Mesothelial cell of epicardium (in vitro differentiated cells): ENCODE data around the gene CTR9. TPM values are rescaled to one million over a fixed set of nuclear protein-coding genes. Genes with fewer than 3 reads are reported as not detected.

Experiments used
- DNase-seq, 2 experiments: peaks; one replicate each; pipeline ENCODE4 v3.0.0; 2021; ENCODE audit warnings: low spot score in 2 of 2; ENCODE audit not compliant: unreplicated experiment in 2 of 2
- H3K27ac Mint-ChIP-seq: 2 replicates; pipeline ENCODE4 v1.8.0; 2021; ENCODE audit warnings: mixed read lengths
- H3K27me3 Mint-ChIP-seq: 2 replicates; pipeline ENCODE4 v1.8.0; 2021; ENCODE audit warnings: low read depth, mixed read lengths
- H3K36me3 Mint-ChIP-seq: 2 replicates; pipeline ENCODE4 v1.8.0; 2021; ENCODE audit warnings: mixed read lengths
- H3K4me1 Mint-ChIP-seq: 2 replicates; pipeline ENCODE4 v1.8.0; 2021; ENCODE audit warnings: mixed read lengths
- H3K4me3 Mint-ChIP-seq: 2 replicates; pipeline ENCODE4 v1.8.0; 2021; ENCODE audit warnings: mild to moderate bottlenecking, moderate library complexity, mixed read lengths
- H3K9me3 Mint-ChIP-seq: 2 replicates; pipeline ENCODE4 v1.8.0; 2021; ENCODE audit warnings: mixed read lengths
- total RNA-seq: library from RNA; stranded (reverse); gene quantifications from 3 replicates; pipeline ENCODE4 v1.2.1, GENCODE V29; 2021
- TF ChIP-seq, protein P1 (sequence below): fragments of 200-600 bp; sonication (generic); IDR thresholded peaks from one replicate; pipeline ENCODE4 v1.5.0; 2021; ENCODE audit warnings: antibody characterized with exemption; ENCODE audit not compliant: unreplicated experiment

CTR9 gene
- total RNA-seq = 33.2 to 38.3 TPM (median 34.5 TPM) in 3 replicates

- DNase-seq = peak; percentile 85 to 93
- peak within 1 kb of the TSS; percentile 94 for H3K4me3 Mint-ChIP-seq
- H3K36me3 Mint-ChIP-seq = peaks cover 11% of the 10 kb centered on the region
- no peaks in the 10 kb centered on the region for H3K9me3 Mint-ChIP-seq
- peaks cover 12% of the 10 kb centered on the region for H3K4me1 Mint-ChIP-seq
- peak within 1 kb of the TSS; percentile 97 for H3K27ac Mint-ChIP-seq
- TF ChIP-seq, protein P1, sequence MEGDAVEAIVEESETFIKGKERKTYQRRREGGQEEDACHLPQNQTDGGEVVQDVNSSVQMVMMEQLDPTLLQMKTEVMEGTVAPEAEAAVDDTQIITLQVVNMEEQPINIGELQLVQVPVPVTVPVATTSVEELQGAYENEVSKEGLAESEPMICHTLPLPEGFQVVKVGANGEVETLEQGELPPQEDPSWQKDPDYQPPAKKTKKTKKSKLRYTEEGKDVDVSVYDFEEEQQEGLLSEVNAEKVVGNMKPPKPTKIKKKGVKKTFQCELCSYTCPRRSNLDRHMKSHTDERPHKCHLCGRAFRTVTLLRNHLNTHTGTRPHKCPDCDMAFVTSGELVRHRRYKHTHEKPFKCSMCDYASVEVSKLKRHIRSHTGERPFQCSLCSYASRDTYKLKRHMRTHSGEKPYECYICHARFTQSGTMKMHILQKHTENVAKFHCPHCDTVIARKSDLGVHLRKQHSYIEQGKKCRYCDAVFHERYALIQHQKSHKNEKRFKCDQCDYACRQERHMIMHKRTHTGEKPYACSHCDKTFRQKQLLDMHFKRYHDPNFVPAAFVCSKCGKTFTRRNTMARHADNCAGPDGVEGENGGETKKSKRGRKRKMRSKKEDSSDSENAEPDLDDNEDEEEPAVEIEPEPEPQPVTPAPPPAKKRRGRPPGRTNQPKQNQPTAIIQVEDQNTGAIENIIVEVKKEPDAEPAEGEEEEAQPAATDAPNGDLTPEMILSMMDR = no peak
- H3K27me3 Mint-ChIP-seq = no peaks in the 10 kb centered on the region
Observed at GRCh38 chr11:10750838-10751580, at the start of gene CTR9. Gene CTR9 (plus strand): TSS chr11:10751246. CDS start chr11:10751413, 167 bp downstream.

DNA sequence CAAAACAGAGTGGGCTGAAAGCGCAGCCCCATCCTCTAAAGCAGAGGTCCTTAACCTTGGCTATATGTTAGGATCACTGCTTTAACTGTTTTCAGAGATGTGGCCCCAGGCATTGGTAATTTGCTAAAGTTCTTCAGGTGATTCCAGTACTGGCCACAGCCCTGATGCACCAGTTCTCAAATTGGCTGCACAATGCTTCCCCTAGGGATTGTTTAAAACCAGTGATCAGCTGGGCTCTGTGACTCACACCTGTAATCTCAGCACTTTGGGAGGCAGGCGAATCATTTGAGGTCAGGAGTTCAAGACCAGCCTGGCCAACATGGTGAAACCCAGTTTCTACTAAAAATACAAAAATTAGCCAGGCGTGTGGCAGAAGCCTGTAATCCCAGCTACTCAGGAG lies 49.1 kb upstream of the CTR9 start:
- H3K27me3 Mint-ChIP-seq = no peaks in the 10 kb centered on the region

GRCh38 chr11:10708131-10708530 lies 42.9 kb upstream of the CTR9 start:
- Mint-ChIP-seq H3K4me3 (no peak overlapping the region), H3K27me3 (no peaks in the 10 kb centered on the region), H3K36me3 (no peaks in the 10 kb centered on the region), H3K9me3 (no peaks in the 10 kb centered on the region), H3K4me1 (peaks cover 14% of the 10 kb centered on the region), H3K27ac (no peak overlapping the region)
- TF ChIP-seq, protein P1 = no peak
- DNase-seq = no peak

More for the DNA sequence above, 49.1 kb upstream of the CTR9 start:
- Mint-ChIP-seq H3K9me3 (peaks cover 6% of the 10 kb centered on the region), H3K27ac (no peak overlapping the region), H3K4me1 (peaks cover 5% of the 10 kb centered on the region), H3K36me3 (peaks cover 2% of the 10 kb centered on the region), H3K4me3 (no peak overlapping the region)
- TF ChIP-seq, protein P1 = no peak
- DNase-seq = no peak

DNA sequence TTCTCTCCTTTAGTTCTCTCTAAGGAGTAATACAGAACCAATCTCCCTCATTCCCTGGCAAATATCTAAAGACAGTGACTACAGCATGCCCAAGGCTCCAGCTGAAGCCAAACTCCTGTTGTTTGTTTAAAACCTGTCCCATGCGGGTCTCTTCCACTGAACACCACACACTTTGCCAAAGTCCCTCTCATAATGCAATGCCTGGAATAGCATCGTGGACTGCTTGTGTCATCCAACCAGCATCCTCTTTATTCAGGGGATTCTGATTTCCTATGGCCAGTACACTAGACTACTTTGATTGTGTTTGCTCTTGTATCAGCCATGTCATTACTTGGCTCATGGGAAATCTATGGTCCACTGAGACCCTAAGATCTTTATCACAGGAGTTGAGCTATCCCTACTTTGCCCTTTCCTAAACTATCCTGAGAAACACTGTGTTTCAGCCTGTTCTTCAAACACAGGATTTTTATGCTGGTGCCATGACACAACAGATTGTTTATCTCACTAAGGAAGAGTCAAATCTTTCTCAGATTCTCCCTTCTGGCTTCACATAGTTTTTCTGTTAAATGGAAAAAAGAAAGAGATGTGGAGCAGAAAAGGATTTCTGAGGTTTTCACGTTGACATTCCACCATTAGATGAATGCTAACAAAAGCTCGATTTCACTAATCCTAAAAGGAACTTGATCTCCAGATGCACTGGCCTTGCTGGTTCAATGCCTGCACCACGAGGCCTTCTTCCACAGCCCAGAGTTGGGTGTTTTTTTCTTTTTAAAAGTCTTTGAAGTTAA lies 41.6 kb upstream of the CTR9 start:
- no peaks in the 10 kb centered on the region for H3K27me3 Mint-ChIP-seq
- peaks cover 9% of the 10 kb centered on the region for H3K4me1 Mint-ChIP-seq
- no peaks in the 10 kb centered on the region for H3K9me3 Mint-ChIP-seq
- DNase-seq = no peak
- TF ChIP-seq, protein P1 = no peak
- no peak overlapping the region for H3K4me3 Mint-ChIP-seq
- no peak overlapping the region for H3K27ac Mint-ChIP-seq
- no peaks in the 10 kb centered on the region for H3K36me3 Mint-ChIP-seq

- Mint-ChIP-seq H3K9me3 (no peaks in the 10 kb centered on the region), H3K27me3 (no peaks in the 10 kb centered on the region)
Observed at GRCh38 chr11:10715571-10715970, 35.5 kb upstream of the CTR9 start.

More at GRCh38 chr11:10715571-10715970, 35.5 kb upstream of the CTR9 start:
- H3K4me1 Mint-ChIP-seq = peaks cover 25% of the 10 kb centered on the region
- DNase-seq = no peak
- TF ChIP-seq, protein P1 = no peak
- H3K36me3 Mint-ChIP-seq = no peaks in the 10 kb centered on the region
- peak overlapping the region; percentile 54 for H3K27ac Mint-ChIP-seq
- no peak overlapping the region for H3K4me3 Mint-ChIP-seq
